Measurements from ENCODE around the gene VIL1. TPM values are rescaled to one million over a fixed set of nuclear protein-coding genes. Genes with fewer than 3 reads are reported as not detected.

VIL1 gene
- total RNA-seq, 1 experiment from 2014 or later, result 0.49 TPM

DNA sequence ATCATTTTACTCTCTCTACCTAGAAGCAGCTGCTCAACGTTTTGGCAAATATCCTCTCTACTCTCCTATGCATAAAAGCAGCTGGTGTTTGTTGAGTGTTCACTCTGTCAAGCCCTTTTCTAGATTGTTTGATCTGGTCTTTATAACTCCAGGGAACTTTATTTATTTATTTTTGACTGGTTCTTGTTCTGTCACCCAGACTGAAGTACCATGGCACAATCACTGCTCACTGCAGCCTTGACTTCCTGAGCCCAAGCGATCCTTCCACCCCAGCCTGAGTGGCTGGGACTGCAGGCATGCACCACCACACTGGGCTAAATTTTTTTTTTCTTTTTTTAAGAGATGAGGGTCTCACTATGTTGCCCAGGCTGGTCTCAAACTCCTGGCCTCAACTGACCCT lies 49.6 kb upstream of the VIL1 start:
- ChIA-PET RAD21 (ENCODE audit: low non-redundant PET in 1 of 2, low total read pairs in 2 of 2, uncharacterized antibody in 2 of 2, unreplicated experiment in 2 of 2) (no interaction called here), POLR2A (no interaction called here), CTCF (no interaction called here)
- H3K4me2 ChIP-seq (ENCODE audit: low read length), result no peak overlapping the region
- no peak overlapping the region for H3K27ac ChIP-seq (ENCODE audit: low read depth, low read length)
- no peaks in the 10 kb centered on the region for H4K20me1 ChIP-seq (ENCODE audit: insufficient read depth)
- no peaks in the 10 kb centered on the region for H3K27me3 ChIP-seq (ENCODE audit: insufficient read depth, low read length)
- TF ChIP-seq, protein P1, sequence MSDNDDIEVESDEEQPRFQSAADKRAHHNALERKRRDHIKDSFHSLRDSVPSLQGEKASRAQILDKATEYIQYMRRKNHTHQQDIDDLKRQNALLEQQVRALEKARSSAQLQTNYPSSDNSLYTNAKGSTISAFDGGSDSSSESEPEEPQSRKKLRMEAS (IDR thresholded peaks at IDR 0.05), result no peak
- no peak for TF ChIP-seq TCF7L2 (IDR thresholded peaks at IDR 0.05; ENCODE audit: borderline replicate concordance, extremely low read depth, insufficient read depth, insufficient read length)
- TF ChIP-seq, protein P2, sequence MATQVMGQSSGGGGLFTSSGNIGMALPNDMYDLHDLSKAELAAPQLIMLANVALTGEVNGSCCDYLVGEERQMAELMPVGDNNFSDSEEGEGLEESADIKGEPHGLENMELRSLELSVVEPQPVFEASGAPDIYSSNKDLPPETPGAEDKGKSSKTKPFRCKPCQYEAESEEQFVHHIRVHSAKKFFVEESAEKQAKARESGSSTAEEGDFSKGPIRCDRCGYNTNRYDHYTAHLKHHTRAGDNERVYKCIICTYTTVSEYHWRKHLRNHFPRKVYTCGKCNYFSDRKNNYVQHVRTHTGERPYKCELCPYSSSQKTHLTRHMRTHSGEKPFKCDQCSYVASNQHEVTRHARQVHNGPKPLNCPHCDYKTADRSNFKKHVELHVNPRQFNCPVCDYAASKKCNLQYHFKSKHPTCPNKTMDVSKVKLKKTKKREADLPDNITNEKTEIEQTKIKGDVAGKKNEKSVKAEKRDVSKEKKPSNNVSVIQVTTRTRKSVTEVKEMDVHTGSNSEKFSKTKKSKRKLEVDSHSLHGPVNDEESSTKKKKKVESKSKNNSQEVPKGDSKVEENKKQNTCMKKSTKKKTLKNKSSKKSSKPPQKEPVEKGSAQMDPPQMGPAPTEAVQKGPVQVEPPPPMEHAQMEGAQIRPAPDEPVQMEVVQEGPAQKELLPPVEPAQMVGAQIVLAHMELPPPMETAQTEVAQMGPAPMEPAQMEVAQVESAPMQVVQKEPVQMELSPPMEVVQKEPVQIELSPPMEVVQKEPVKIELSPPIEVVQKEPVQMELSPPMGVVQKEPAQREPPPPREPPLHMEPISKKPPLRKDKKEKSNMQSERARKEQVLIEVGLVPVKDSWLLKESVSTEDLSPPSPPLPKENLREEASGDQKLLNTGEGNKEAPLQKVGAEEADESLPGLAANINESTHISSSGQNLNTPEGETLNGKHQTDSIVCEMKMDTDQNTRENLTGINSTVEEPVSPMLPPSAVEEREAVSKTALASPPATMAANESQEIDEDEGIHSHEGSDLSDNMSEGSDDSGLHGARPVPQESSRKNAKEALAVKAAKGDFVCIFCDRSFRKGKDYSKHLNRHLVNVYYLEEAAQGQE (IDR thresholded peaks at IDR 0.05; ENCODE audit: low read depth), result no peak
- TF ChIP-seq, protein P3, sequence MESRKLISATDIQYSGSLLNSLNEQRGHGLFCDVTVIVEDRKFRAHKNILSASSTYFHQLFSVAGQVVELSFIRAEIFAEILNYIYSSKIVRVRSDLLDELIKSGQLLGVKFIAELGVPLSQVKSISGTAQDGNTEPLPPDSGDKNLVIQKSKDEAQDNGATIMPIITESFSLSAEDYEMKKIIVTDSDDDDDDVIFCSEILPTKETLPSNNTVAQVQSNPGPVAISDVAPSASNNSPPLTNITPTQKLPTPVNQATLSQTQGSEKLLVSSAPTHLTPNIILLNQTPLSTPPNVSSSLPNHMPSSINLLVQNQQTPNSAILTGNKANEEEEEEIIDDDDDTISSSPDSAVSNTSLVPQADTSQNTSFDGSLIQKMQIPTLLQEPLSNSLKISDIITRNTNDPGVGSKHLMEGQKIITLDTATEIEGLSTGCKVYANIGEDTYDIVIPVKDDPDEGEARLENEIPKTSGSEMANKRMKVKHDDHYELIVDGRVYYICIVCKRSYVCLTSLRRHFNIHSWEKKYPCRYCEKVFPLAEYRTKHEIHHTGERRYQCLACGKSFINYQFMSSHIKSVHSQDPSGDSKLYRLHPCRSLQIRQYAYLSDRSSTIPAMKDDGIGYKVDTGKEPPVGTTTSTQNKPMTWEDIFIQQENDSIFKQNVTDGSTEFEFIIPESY (IDR thresholded peaks at IDR 0.05; ENCODE audit: extremely low read depth, insufficient replicate concordance, low read length), result no peak
- no peak for TF ChIP-seq POLR2AphosphoS5 (IDR thresholded peaks at IDR 0.05; ENCODE audit: low read depth, low read length)
- no peak for TF ChIP-seq POLR2A (IDR thresholded peaks at IDR 0.05; ENCODE audit: borderline replicate concordance, extremely low read depth, insufficient read depth, insufficient read length)
- TF ChIP-seq ELF1 (IDR thresholded peaks at IDR 0.05; ENCODE audit: borderline replicate concordance, low read depth), result no peak
- TF ChIP-seq RAD21 (IDR thresholded peaks at IDR 0.05; ENCODE audit: low read depth), result no peak
- no peak for TF ChIP-seq EZH2 (IDR thresholded peaks at IDR 0.05)
- no peak for TF ChIP-seq EZH2phosphoT487 (IDR thresholded peaks at IDR 0.05; ENCODE audit: borderline replicate concordance)
- TF ChIP-seq CBX3 (IDR thresholded peaks at IDR 0.05; ENCODE audit: low read depth), result no peak
- TF ChIP-seq ZFX (IDR thresholded peaks at IDR 0.05), result no peak
- TF ChIP-seq CEBPB (IDR thresholded peaks at IDR 0.05; ENCODE audit: low read depth), result no peak
- TF ChIP-seq, protein P4, sequence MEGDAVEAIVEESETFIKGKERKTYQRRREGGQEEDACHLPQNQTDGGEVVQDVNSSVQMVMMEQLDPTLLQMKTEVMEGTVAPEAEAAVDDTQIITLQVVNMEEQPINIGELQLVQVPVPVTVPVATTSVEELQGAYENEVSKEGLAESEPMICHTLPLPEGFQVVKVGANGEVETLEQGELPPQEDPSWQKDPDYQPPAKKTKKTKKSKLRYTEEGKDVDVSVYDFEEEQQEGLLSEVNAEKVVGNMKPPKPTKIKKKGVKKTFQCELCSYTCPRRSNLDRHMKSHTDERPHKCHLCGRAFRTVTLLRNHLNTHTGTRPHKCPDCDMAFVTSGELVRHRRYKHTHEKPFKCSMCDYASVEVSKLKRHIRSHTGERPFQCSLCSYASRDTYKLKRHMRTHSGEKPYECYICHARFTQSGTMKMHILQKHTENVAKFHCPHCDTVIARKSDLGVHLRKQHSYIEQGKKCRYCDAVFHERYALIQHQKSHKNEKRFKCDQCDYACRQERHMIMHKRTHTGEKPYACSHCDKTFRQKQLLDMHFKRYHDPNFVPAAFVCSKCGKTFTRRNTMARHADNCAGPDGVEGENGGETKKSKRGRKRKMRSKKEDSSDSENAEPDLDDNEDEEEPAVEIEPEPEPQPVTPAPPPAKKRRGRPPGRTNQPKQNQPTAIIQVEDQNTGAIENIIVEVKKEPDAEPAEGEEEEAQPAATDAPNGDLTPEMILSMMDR (IDR thresholded peaks at IDR 0.05 in 2 of 3, conservative IDR thresholded peaks at IDR 0.05 in 1 of 3; ENCODE audit: borderline replicate concordance in 1 of 3, insufficient read depth in 1 of 3, low read depth in 2 of 3, low read length in 2 of 3), result no peak
- TF ChIP-seq SIN3A (IDR thresholded peaks at IDR 0.05; ENCODE audit: low read depth), result no peak
- TF ChIP-seq YY1 (IDR thresholded peaks at IDR 0.05; ENCODE audit: extremely low read depth, insufficient replicate concordance, low read depth, low read length), result no peak
- no peaks in the 10 kb centered on the region for H3K9me2 ChIP-seq (ENCODE audit: insufficient read depth)
- no peak overlapping the region for H3K4me3 ChIP-seq (replicated peaks in 1 of 2; ENCODE audit: low read depth in 1 of 2, low read length in 2 of 2)
- H3K9ac ChIP-seq (ENCODE audit: low read length), result no peak overlapping the region
- BruUV-seq (replicated peaks), result no TSS peak
- DNase-seq (ENCODE audit: low read depth, low spot score), result no peak
- H3K4me1 ChIP-seq (ENCODE audit: control insufficient read depth in 1 of 2, insufficient read depth in 2 of 2, low read length in 2 of 2), result peaks cover 0 to 15% of the 10 kb centered on the region in 2 experiments; a peak in 2 of 4 replicates
- 0 out of 4 replicates have a peak, but pooled peaks cover 0 to 8% of the 10 kb centered on the region in 2 experiments for H3K9me3 ChIP-seq (ENCODE audit: control insufficient read depth in 1 of 2, insufficient read depth in 1 of 2, low read depth in 1 of 2, low read length in 2 of 2)
- no peak for ATAC-seq
- no peak overlapping the region for H2AFZ ChIP-seq (ENCODE audit: low read depth, low read length, poor library complexity, severe bottlenecking)
- no peaks in the 10 kb centered on the region for H3K36me3 ChIP-seq (ENCODE audit: control insufficient read depth in 1 of 2, insufficient read depth in 2 of 2, low read length in 2 of 2)
- no peaks in the 10 kb centered on the region for H3K79me2 ChIP-seq (ENCODE audit: insufficient read depth, low read length)
- intact Hi-C loops (cut with micrococcal nuclease), result no loop called here
